ACC112 (cell line): ENCODE measurements around the gene WWOX.

ENCODE experiments used
- H2AFZ ChIP-seq: fragments of 200-600 bp; sonication (generic); one replicate; pipeline ENCODE4 v1.6.0; 2017; ENCODE audit warnings: antibody characterized with exemption, low read length; ENCODE audit not compliant: unreplicated experiment
- H3K27ac ChIP-seq: fragments of 200-600 bp; sonication (generic); 2 replicates; pipeline ENCODE4 v1.5.1; 2014; ENCODE audit warnings: low read depth, mild to moderate bottlenecking, antibody characterized with exemption, low read length, moderate library complexity
- H3K27me3 ChIP-seq: fragments of 200-600 bp; sonication (generic); 2 replicates; pipeline ENCODE4 v1.6.1; 2014; ENCODE audit warnings: mild to moderate bottlenecking, antibody characterized with exemption, low read length, moderate library complexity, mixed read lengths; ENCODE audit not compliant: insufficient read depth
- H3K36me3 ChIP-seq: fragments of 200-600 bp; sonication (generic); 2 replicates; pipeline ENCODE4 v1.6.1; 2016; ENCODE audit warnings: mild to moderate bottlenecking, antibody characterized with exemption, low read length, moderate library complexity, mixed read lengths; ENCODE audit not compliant: insufficient read depth
- H3K4me1 ChIP-seq: fragments of 200-600 bp; sonication (generic); one replicate; pipeline ENCODE4 v1.6.1; 2016; ENCODE audit warnings: low read length, mixed read lengths; ENCODE audit not compliant: insufficient read depth, unreplicated experiment, control insufficient read depth
- H3K4me3 ChIP-seq: fragments of 200-600 bp; sonication (generic); 2 replicates; pipeline ENCODE4 v1.5.1; 2014; ENCODE audit warnings: mild to moderate bottlenecking, low read depth, low read length
- H3K79me2 ChIP-seq: fragments of 200-600 bp; sonication (generic); one replicate; pipeline ENCODE4 v1.6.0; 2016; ENCODE audit warnings: low read length; ENCODE audit not compliant: control insufficient read depth, unreplicated experiment, insufficient read depth

The WWOX gene

DNA sequence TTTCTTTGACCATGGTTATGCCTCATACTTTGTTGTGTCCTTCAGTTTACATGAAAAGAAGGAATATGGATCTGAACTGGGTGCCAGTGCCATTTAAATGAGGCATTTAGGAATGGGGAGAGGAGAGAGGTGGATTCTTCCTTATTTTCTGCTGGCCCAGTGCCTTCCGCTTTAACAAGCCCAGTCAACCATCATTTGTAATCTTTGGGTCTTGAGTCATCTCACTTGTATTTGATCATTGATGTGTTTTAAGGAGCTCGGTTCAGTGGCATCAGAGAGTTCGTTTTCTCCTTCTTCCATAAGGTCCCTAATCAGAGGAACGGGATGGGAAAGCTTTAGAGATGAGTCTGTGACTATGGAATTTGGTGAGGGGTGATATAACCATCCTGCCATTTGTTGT, 334.9 kb downstream of the WWOX start:
- no peaks in the 10 kb centered on the region for H3K36me3 ChIP-seq

DNA sequence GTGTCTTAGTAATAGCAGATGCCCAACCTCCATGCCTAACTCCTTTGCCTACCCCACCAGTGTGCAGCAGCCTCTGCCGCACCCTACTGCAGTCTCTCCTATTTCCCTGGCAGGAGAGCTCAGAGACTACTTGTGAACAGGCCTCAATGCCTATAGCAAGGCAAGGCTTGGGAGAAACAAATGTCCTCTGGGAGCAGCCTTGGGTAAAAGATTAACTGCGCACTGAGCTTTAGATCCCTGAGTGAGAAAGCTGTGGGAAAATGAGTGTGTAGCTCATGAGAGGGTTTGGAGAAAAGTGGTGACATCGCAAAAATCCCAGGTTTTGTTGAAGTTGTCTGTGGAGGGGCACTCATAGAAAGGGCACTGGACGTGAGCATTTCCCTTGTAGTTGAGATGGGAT, 335.8 kb downstream of the WWOX start:
- Histone ChIP-seq H3K4me1 (no peaks in the 10 kb centered on the region), H3K4me3 (no peak overlapping the region), H3K79me2 (no peaks in the 10 kb centered on the region), H3K27ac (no peak overlapping the region), H3K36me3 (no peaks in the 10 kb centered on the region), H3K27me3 (no peaks in the 10 kb centered on the region), H2AFZ (no peak overlapping the region)

More for the DNA sequence above, 334.9 kb downstream of the WWOX start:
- Histone ChIP-seq H3K4me1 (no peaks in the 10 kb centered on the region), H3K79me2 (no peaks in the 10 kb centered on the region), H3K27ac (no peak overlapping the region), H2AFZ (no peak overlapping the region), H3K4me3 (no peak overlapping the region), H3K27me3 (no peaks in the 10 kb centered on the region)

DNA sequence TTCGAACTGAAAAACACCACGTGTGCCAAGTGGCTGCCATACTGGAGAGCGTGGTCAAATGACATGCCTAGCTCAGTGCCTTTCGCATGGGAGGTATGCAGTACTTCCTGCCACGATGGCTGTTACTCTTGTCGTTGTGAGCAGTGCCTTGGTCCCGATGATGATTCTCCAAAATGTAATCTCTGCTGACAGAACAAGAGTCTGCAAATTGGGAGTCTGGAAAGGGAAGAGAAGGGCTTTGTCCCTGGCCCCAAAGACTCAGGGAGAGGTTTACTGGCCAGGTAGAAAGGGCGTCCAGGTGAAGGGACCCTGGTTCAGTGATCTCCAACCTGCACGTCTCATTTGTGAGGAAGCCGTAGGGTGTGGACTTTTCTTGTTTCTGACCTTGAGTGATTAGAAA, 336.6 kb downstream of the WWOX start:
- no peaks in the 10 kb centered on the region for H3K36me3 ChIP-seq
- no peak overlapping the region for H3K27ac ChIP-seq
- no peak overlapping the region for H2AFZ ChIP-seq
- H3K4me1 ChIP-seq = no peaks in the 10 kb centered on the region
- no peaks in the 10 kb centered on the region for H3K79me2 ChIP-seq
- no peaks in the 10 kb centered on the region for H3K27me3 ChIP-seq
- H3K4me3 ChIP-seq = no peak overlapping the region

DNA sequence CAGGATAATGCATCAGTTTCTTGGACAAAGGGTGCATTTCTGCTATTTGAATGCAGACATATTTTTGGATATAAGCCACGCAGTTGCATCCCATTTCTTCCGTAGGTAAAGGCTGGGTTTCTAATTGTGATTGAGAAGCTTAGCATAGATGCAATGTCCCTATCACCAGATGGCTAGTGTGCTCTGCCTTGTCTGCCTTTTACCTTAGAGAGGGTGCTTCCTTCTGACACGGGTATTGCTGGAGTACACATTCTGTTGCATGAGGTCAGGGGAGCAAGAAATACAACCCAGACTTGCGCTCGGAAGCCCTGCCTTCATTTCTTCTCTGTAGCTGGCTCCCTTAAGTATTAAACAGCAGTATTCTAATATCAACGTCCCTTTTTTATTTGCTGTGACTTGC, 337.4 kb downstream of the WWOX start:
- Histone ChIP-seq H2AFZ (no peak overlapping the region), H3K36me3 (no peaks in the 10 kb centered on the region), H3K27ac (no peak overlapping the region), H3K79me2 (no peaks in the 10 kb centered on the region), H3K27me3 (no peaks in the 10 kb centered on the region), H3K4me1 (no peaks in the 10 kb centered on the region), H3K4me3 (no peak overlapping the region)

DNA sequence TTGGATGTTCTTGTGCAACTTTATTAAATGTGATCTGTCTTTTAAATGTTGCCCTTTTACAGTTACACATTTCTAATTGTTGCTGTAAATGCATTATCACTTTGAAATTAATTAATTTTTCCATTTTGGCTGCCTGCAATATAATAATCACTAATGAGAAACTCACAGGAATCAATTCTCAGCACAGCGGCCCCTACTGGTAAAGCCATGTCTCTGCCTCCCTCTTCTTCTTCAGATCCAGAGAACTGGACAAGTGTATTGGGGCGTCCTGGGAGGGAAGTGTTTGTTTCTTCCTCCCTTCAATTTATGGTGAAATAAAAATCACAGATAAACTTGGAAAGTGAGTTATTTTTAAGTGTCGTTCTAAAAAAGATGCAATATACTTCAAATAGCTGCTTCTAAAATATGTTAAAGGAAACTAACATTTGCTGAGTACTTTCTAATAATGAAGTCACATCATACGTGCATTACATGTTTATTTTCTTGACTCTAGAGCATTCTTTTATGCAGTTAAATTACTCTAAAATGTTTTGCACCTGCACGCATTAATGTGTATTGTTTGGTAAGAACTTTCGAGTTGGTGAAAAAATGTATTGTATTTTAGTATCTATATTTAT, 338.0 kb downstream of the WWOX start:
- Histone ChIP-seq H3K4me1 (no peaks in the 10 kb centered on the region), H3K27me3 (no peaks in the 10 kb centered on the region), H3K36me3 (no peaks in the 10 kb centered on the region), H3K4me3 (no peak overlapping the region), H3K79me2 (no peaks in the 10 kb centered on the region), H2AFZ (no peak overlapping the region), H3K27ac (no peak overlapping the region)

DNA sequence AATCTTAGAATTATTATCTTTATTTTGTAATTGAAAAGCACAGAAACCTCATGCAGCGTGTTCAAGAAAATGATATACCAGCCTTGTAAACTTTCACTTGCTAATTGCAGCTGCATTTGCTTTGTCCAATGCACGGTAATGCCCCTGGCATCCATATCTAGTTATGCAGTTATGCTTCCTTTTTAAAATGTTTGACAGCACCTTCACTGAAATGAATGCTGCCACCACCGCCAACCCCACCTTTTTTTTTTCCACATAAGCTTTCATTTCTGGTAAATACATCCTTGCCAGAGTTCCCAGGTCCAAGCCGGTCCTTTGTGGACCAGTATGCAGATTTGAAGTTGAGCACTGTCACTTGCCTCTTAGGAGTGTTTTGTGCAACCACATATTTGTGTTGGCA, 338.8 kb downstream of the WWOX start:
- Histone ChIP-seq H3K27me3 (no peaks in the 10 kb centered on the region), H3K4me3 (no peak overlapping the region), H2AFZ (no peak overlapping the region), H3K79me2 (no peaks in the 10 kb centered on the region), H3K36me3 (no peaks in the 10 kb centered on the region), H3K4me1 (no peaks in the 10 kb centered on the region), H3K27ac (no peak overlapping the region)

DNA sequence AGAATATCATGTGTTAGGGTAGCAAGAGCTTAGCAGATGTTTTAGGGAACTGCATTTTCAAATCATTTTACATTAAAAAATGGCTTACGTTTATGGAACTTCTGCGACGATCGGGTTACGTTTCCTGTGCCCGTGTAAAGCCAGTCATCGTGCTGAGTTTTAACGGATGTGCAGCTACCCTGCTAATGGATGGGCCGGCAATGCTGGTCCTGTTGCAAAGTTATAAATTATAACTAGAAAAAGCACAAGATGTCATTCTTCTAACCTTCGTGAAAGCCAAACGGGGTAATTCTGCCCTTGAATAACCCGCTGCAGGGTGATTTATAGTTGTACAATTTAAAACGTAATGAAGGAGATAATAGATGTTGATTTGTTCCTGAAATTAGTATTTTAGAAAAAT, 339.2 kb downstream of the WWOX start:
- no peaks in the 10 kb centered on the region for H3K27me3 ChIP-seq

DNA sequence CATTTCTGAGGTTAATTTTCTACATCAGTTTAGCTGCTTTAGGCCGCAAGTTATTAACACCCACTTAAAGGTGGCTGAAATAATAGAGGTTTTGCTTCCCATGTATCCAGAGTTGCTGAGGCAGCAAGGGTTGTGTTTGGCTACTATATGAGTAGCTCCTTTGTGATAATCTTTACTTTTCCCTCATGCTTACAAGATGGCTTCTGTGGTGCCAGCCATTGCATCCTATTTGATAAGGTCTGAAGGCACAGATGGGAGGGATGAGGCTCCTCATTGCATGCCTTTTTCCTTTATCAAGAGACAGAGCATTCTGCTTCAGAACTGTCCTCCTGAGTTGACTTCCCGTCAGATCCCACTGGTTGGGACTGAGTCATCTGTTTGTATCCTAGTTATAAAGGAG, 340.2 kb downstream of the WWOX start:
- Histone ChIP-seq H3K27me3 (no peaks in the 10 kb centered on the region), H3K27ac (no peak overlapping the region), H2AFZ (no peak overlapping the region), H3K4me1 (no peaks in the 10 kb centered on the region), H3K36me3 (no peaks in the 10 kb centered on the region), H3K4me3 (no peak overlapping the region), H3K79me2 (no peaks in the 10 kb centered on the region)

More for the DNA sequence above, 339.2 kb downstream of the WWOX start:
- Histone ChIP-seq H3K79me2 (no peaks in the 10 kb centered on the region), H3K36me3 (no peaks in the 10 kb centered on the region), H3K4me1 (no peaks in the 10 kb centered on the region), H3K27ac (no peak overlapping the region), H2AFZ (no peak overlapping the region), H3K4me3 (no peak overlapping the region)

DNA sequence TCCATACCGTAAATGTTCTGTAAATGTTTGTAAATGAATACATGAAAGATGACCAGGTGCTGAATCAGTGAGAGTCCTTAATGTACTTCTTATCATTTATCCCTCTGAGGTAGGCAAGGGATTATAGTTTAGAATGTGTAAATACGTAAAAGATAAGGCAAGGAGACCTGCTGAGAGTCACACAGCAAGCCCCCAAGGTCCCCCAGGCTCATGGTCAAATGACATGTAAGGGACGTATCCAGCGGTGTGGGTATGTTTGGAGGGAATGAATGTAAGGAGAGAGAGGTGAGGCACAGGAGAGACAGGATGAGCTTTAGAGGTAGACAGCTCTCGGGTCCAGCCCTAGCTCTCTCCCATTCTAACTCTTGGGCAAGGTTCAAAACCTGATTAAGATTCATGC, 341.8 kb downstream of the WWOX start:
- Histone ChIP-seq H3K4me3 (no peak overlapping the region), H2AFZ (no peak overlapping the region), H3K36me3 (no peaks in the 10 kb centered on the region), H3K79me2 (no peaks in the 10 kb centered on the region), H3K27ac (no peak overlapping the region), H3K4me1 (no peaks in the 10 kb centered on the region), H3K27me3 (no peaks in the 10 kb centered on the region)

DNA sequence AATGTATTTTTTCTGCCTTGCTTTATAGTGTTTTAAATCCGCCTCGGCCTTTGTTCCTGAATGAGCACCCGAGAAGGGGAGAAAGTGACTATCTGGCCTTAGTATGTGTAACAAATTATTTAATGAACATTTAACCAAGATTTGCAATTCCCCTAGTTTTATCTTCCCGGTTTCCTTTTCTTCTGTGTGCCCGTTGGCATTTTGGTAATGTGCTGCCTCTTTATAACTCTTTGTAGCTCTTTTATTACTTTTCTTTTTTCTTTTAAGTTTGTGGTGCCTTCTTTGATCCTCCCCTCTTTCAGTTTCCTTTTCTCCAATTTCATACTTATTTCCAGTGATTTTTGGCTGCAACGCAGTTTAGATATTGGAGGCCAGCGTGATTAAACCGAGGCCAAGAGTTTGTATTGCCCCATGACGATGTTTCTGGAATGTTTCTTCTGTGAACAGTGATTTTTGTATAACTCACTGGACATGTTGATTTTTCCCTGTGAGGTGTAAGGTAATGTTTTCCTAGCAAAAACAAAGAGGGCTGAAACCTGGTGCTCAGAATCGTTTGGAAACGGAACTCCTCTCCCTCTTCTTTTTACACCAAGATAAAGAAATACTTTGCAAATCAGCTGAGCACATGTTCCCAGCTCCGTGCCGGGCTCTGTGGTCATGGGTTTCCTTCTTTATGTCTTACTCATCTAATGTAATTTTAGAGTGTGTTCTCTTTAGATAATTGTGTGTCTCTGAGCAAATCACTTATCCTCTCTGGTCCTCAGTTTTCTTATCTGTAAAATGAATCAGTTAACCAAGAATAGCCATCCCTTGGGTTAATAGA, 344.3 kb downstream of the WWOX start:
- H2AFZ ChIP-seq = peak overlapping the region; percentile 40
- no peaks in the 10 kb centered on the region for H3K36me3 ChIP-seq
- no peaks in the 10 kb centered on the region for H3K27me3 ChIP-seq
- H3K27ac ChIP-seq = peak overlapping the region; percentile 88
- H3K4me1 ChIP-seq = no peaks in the 10 kb centered on the region
- H3K79me2 ChIP-seq = no peaks in the 10 kb centered on the region
- peak overlapping the region; percentile 73 for H3K4me3 ChIP-seq

DNA sequence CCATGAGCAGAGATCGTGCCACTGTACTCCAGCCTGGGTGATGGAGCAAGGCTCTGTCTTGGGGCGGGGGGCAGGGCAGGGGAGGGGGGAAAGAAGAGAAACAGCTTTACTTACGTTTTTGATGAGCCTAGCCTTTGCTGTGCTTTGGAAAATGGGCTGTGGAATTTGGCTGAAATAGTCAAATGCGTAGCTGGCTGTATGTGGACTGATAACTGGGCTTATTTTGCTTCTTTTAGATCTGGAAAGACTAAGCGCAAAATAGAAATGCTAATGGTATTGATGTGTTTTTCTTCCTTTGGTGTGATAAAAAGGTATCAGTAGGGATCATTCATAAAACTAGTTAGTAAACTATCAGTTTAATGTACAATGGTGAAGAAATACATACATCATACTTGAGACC, 346.4 kb downstream of the WWOX start:
- Histone ChIP-seq H3K4me1 (no peaks in the 10 kb centered on the region), H3K27me3 (no peaks in the 10 kb centered on the region), H3K27ac (no peak overlapping the region), H3K36me3 (no peaks in the 10 kb centered on the region), H2AFZ (no peak overlapping the region), H3K79me2 (no peaks in the 10 kb centered on the region), H3K4me3 (no peak overlapping the region)
